Activated CD4-positive, alpha-beta T cell treated with anti-CD3 and anti-CD28 coated beads, Interleukin-10, Interleukin-2, amounts not matched to agents 100 ng/mL and 50 ng/mL, durations not matched to agents 16 hours and 8 hours (primary cell): ENCODE data around the gene C14orf93.
"Not testable (repeated sequence)": the region's sequence is repeated elsewhere in the genome, so short reads cannot be mapped to it uniquely, and the experiment has no call there.

Source experiments
- DNase-seq: peaks from one replicate; pipeline ENCODE4 v3.0.0-alpha.2; 2020

The C14orf93 gene

GRCh38 chr14:23020143-23021128, 10.5 kb upstream of the C14orf93 start:
- no peak for DNase-seq

GRCh38 chr14:23018107-23018506, 8.2 kb upstream of the C14orf93 start:
- no peak for DNase-seq

- no peak for DNase-seq
Measured at GRCh38 chr14:23017091-23017490, 7.1 kb upstream of the C14orf93 start.

GRCh38 chr14:23015618-23016017, 5.7 kb upstream of the C14orf93 start:
- DNase-seq = no peak

GRCh38 chr14:23013749-23014054, 3.8 kb upstream of the C14orf93 start:
- not testable (repeated sequence) for DNase-seq

- no peak for DNase-seq
Measured at GRCh38 chr14:23013054-23013748, 3.3 kb upstream of the C14orf93 start.

GRCh38 chr14:23009483-23009938, 432 bp downstream of the C14orf93 start:
- no peak for DNase-seq

GRCh38 chr14:23008831-23009230, 1.1 kb downstream of the C14orf93 start:
- no peak for DNase-seq

- peak; percentile 99 for DNase-seq
Measured at GRCh38 chr14:23006544-23007419, 3.2 kb downstream of the C14orf93 start.

GRCh38 chr14:23006188-23006534, 3.8 kb downstream of the C14orf93 start:
- DNase-seq = no peak

- no peak for DNase-seq
Measured at GRCh38 chr14:23005451-23006187, 4.3 kb downstream of the C14orf93 start.

- not testable (repeated sequence) for DNase-seq
Measured at GRCh38 chr14:23004274-23004673, 5.7 kb downstream of the C14orf93 start.

GRCh38 chr14:23002592-23002991, 7.4 kb downstream of the C14orf93 start:
- no peak for DNase-seq

GRCh38 chr14:23000860-23001259, 9.1 kb downstream of the C14orf93 start:
- DNase-seq = no peak

GRCh38 chr14:22998329-22999012, 11.5 kb downstream of the C14orf93 start:
- DNase-seq = no peak

- no peak for DNase-seq
Measured at GRCh38 chr14:22997676-22998323, 12.1 kb downstream of the C14orf93 start.

GRCh38 chr14:22996768-22997654, 12.9 kb downstream of the C14orf93 start:
- no peak for DNase-seq

- DNase-seq = no peak
Measured at GRCh38 chr14:22995889-22996625, 13.9 kb downstream of the C14orf93 start.

GRCh38 chr14:22994762-22995275, 15.1 kb downstream of the C14orf93 start:
- DNase-seq = peak; percentile 32
